ENCODE measurements around the gene ERICH6B.

GRCh38 chr13:45519493-45519892, 96.0 kb downstream of the ERICH6B start:
- TF ChIP-seq CTCF (IDR thresholded peaks at IDR 0.05) (no peak), POLR2AphosphoS5 (IDR thresholded peaks at IDR 0.05; ENCODE audit: low read depth, low read length) (no peak), JUND (IDR thresholded peaks at IDR 0.05) (no peak), EP300 (IDR thresholded peaks at IDR 0.05; ENCODE audit: borderline replicate concordance in 1 of 2, low read depth in 1 of 2, low read length in 1 of 2) (no peak), GABPA (IDR thresholded peaks at IDR 0.05; ENCODE audit: low read depth) (no peak)

Measured in SK-N-SH (cell line).